Left ventricle myocardium inferior (tissue), 1 donor: ENCODE results near the gene PRB4. TPM values are rescaled to one million over a fixed set of nuclear protein-coding genes. Genes with fewer than 3 reads are reported as not detected.

ENCODE experiments used
- DNase-seq: peaks from one replicate; pipeline ENCODE4 v3.0.0-alpha.2; 2020
- H3K27ac ChIP-seq: fragments of 200-600 bp; replicated peaks from 2 replicates; pipeline ENCODE4 v1.8.0; 2021
- H3K27me3 ChIP-seq: fragments of 200-600 bp; 2 replicates; pipeline ENCODE4 v1.8.0; 2021; ENCODE audit warnings: low read depth
- H3K36me3 ChIP-seq: fragments of 200-600 bp; 2 replicates; pipeline ENCODE4 v1.8.0; 2021
- H3K4me1 ChIP-seq: fragments of 200-600 bp; 2 replicates; pipeline ENCODE4 v1.8.0; 2021
- H3K4me3 ChIP-seq: fragments of 200-600 bp; 2 replicates; pipeline ENCODE4 v1.8.0; 2021; ENCODE audit warnings: mild to moderate bottlenecking, moderate library complexity
- H3K9me3 ChIP-seq: fragments of 200-600 bp; replicated peaks from 2 replicates; pipeline ENCODE4 v1.8.0; 2021
- intact Hi-C: fragments of 100-400 bp; cut with micrococcal nuclease; formaldehyde crosslinking; loops from one replicate; pipeline ENCODE4 v1.11.0; 2022
- total RNA-seq: library from RNA; stranded (reverse); fragmentation: NEBNext Ultra II Directional; extraction: Animal tissue kit (Norgen Biotek cat#: 25700); gene quantifications from one replicate; pipeline ENCODE4 v1.2.1, GENCODE V29; 2021
- TF ChIP-seq, protein P1 (sequence below): fragments of 200-600 bp; IDR thresholded peaks from 2 replicates; pipeline ENCODE4 v1.8.0; 2021; ENCODE audit warnings: antibody characterized with exemption, mild to moderate bottlenecking, borderline replicate concordance
- donor health status: DM: no; HTN: yes; CAD: no; lungs with severe emphysema.

PRB4 gene
- total RNA-seq, 1 donor from 2014 or later = not detected

DNA sequence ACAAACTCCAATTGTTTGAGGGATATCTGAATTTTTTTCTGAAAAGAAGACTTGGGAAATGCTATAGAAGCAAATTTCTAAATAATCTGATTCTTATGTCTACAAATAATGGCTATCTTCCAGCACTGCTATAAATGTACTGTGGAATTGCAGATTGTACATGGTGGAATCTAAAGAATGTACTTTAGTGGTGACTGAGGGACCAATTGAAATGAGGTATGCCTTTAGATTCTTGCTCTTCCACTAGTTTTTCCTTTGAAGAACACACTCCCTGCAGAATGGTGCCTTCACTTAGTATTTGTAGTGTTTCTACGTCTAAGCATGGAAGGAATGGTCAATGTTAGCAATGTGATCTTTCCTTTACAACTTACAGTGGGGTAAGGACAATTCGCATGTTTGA, 11.7 kb upstream of the PRB4 start:
- Histone ChIP-seq H3K27me3 (no peaks in the 10 kb centered on the region), H3K4me3 (no peak overlapping the region), H3K36me3 (no peaks in the 10 kb centered on the region), H3K4me1 (no peaks in the 10 kb centered on the region), H3K27ac (no peak overlapping the region), H3K9me3 (peaks cover 21% of the 10 kb centered on the region)
- no peak for DNase-seq
- intact Hi-C loops = no loop called here
- TF ChIP-seq, protein P1, sequence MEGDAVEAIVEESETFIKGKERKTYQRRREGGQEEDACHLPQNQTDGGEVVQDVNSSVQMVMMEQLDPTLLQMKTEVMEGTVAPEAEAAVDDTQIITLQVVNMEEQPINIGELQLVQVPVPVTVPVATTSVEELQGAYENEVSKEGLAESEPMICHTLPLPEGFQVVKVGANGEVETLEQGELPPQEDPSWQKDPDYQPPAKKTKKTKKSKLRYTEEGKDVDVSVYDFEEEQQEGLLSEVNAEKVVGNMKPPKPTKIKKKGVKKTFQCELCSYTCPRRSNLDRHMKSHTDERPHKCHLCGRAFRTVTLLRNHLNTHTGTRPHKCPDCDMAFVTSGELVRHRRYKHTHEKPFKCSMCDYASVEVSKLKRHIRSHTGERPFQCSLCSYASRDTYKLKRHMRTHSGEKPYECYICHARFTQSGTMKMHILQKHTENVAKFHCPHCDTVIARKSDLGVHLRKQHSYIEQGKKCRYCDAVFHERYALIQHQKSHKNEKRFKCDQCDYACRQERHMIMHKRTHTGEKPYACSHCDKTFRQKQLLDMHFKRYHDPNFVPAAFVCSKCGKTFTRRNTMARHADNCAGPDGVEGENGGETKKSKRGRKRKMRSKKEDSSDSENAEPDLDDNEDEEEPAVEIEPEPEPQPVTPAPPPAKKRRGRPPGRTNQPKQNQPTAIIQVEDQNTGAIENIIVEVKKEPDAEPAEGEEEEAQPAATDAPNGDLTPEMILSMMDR = no peak

DNA sequence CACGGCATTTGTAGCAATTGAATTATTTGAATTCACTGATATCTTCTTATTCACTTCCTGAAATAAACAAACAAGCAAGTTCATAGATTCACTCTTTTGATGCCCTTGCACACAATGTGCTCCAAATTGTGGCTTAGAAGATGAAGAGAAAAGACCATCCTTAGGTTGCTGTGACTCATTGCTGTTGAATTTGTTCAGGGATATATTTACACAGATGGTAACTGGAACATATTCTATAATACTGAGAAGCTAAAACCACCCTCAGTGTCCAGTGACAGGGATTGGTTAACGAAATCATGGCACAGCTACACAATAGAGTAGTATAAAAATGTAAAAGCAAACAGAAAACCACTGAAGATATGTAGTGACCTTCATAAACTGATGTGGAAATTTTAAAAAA, 3.1 kb downstream of the PRB4 start:
- Histone ChIP-seq H3K4me1 (no peaks in the 10 kb centered on the region), H3K4me3 (no peak overlapping the region), H3K9me3 (peaks cover 6% of the 10 kb centered on the region), H3K36me3 (no peaks in the 10 kb centered on the region), H3K27me3 (no peaks in the 10 kb centered on the region), H3K27ac (no peak overlapping the region)
- DNase-seq = no peak
- intact Hi-C loops = no loop called here
- TF ChIP-seq, protein P1 = no peak

DNA sequence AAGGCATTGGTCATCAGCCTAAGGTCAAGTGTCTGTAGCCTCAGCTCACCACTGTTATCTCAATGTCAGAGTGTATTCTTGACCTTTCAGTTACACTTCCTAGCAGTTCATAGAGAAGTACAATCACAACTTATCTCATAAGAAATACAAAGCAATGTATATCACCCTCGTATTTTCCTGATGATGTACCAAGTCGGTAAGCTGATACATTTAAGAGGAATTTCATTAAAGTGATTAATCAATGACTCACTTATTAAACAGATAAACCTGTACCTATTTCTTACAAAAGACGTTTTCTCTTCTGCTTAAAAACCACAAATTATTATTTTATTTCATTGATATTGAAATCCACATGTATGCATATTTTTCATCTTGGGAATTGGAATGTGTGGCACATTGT, 36.8 kb downstream of the PRB4 start:
- TF ChIP-seq, protein P1 = no peak
- H3K36me3 ChIP-seq = no peaks in the 10 kb centered on the region
- H3K27ac ChIP-seq = no peak overlapping the region
- no peaks in the 10 kb centered on the region for H3K9me3 ChIP-seq
- no peaks in the 10 kb centered on the region for H3K27me3 ChIP-seq
- intact Hi-C loops = no loop called here
- DNase-seq = no peak
- no peak overlapping the region for H3K4me3 ChIP-seq
- H3K4me1 ChIP-seq = no peaks in the 10 kb centered on the region

DNA sequence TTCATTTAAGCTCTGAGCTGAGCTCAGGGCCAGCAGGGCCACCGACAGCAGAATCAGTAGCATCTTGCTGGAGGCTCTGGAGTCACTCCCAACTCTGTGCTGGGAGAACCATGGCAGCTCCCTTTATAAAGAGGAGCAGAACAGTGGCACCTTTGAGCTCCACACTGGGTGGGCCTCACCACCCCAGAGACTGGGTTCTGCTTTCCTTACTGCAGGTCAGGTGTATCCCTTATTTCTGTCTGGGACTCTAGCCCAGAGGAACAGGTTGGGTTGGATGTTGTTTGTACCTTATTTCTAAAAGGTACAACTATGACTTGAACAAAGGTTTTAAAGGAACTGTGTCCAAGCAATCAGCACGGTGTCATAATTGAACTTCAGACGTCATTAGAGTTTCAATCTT, 40.6 kb downstream of the PRB4 start, which contains the start of gene PRB3:
Gene PRB3, minus strand, starts transcription at position 101 of the 400 bp plus-strand sequence. Its CDS starts 38 bp downstream, at position 63.
- H3K4me3 ChIP-seq = no peak within 1 kb of the TSS
- DNase-seq = no peak
- TF ChIP-seq, protein P1 = no peak
- H3K36me3 ChIP-seq = no peaks in the 10 kb centered on the region
- H3K4me1 ChIP-seq = no peaks in the 10 kb centered on the region
- intact Hi-C loops = no loop called here
- H3K27ac ChIP-seq = no peak within 1 kb of the TSS
- H3K27me3 ChIP-seq = no peaks in the 10 kb centered on the region
- no peaks in the 10 kb centered on the region for H3K9me3 ChIP-seq

DNA sequence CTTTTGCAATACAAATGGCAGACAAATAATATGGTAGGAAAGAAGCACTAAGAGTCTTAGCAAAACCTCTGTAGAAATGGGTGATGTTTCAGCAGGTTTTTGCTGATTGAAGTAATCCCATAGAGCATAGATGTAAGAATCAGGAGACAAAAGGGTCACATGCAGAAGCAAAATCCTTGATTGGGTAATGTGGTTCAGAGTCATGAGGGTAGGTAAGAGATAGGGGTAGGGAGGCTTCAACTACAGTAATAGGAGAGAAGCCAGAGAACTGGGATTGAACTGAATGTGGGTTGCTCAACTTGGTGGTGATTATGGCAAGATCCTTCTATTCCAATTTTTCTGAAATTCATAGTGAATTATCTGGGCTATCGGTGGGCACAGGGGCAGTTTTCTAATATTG, 45.7 kb downstream of the PRB4 start:
- no peak overlapping the region for H3K27ac ChIP-seq
- H3K36me3 ChIP-seq = no peaks in the 10 kb centered on the region
- no peaks in the 10 kb centered on the region for H3K27me3 ChIP-seq
- peaks cover 34% of the 10 kb centered on the region for H3K9me3 ChIP-seq
- TF ChIP-seq, protein P1 = no peak
- no peaks in the 10 kb centered on the region for H3K4me1 ChIP-seq
- intact Hi-C loops = no loop called here
- no peak overlapping the region for H3K4me3 ChIP-seq
- no peak for DNase-seq

Other genes starting within 250 kb of the PRB4 start
- 0.30 TPM for gene TAS2R46, start 248.1 kb downstream of the PRB4 start, total RNA-seq
- not detected for gene TAS2R43, start 218.1 kb downstream of the PRB4 start, total RNA-seq
- gene TAS2R30, start 175.8 kb downstream of the PRB4 start, total RNA-seq = 0.44 TPM
- 17.2 TPM for gene SMIM10L1, start 139.2 kb downstream of the PRB4 start, total RNA-seq
- gene TAS2R42, start 123.5 kb downstream of the PRB4 start, total RNA-seq = not detected
- gene PRB3, start 40.7 kb downstream of the PRB4 start, total RNA-seq = not detected
- not detected for gene PRB2, start 85.1 kb upstream of the PRB4 start, total RNA-seq